Measurements from ENCODE around the gene AFDN.

Gene AFDN

GRCh38 chr6:167812088-167812487, 14.6 kb upstream of the AFDN start:
- no peak for DNase-seq (ENCODE audit: low spot score)

GRCh38 chr6:167815296-167815980, 11.3 kb upstream of the AFDN start:
- DNase-seq (ENCODE audit: low spot score) = no peak

- DNase-seq (ENCODE audit: low spot score) = no peak
Measured at GRCh38 chr6:167817016-167817415, 9.7 kb upstream of the AFDN start.

GRCh38 chr6:167817729-167818128, 9.0 kb upstream of the AFDN start:
- DNase-seq (ENCODE audit: low spot score) = peak; percentile 33

- DNase-seq (ENCODE audit: low spot score) = no peak
Measured at GRCh38 chr6:167819576-167819975, 7.1 kb upstream of the AFDN start.

- DNase-seq (ENCODE audit: low spot score) = no peak
Measured at GRCh38 chr6:167820681-167821080, 6.0 kb upstream of the AFDN start.

GRCh38 chr6:167824591-167825331, 1.9 kb upstream of the AFDN start:
- no peak for DNase-seq (ENCODE audit: low spot score)

GRCh38 chr6:167825332-167826229, 1.1 kb upstream of the AFDN start:
- peak; percentile 86 for DNase-seq (ENCODE audit: low spot score)

- peak; percentile 89 for DNase-seq (ENCODE audit: low spot score)
Measured at GRCh38 chr6:167826230-167826895, 348 bp upstream of the AFDN start.

- peak; percentile 70 for DNase-seq (ENCODE audit: low spot score)
Measured at GRCh38 chr6:167827583-167828324, 1.0 kb downstream of the AFDN start.

- no peak for DNase-seq (ENCODE audit: low spot score)
Measured at GRCh38 chr6:167828325-167828956, 1.7 kb downstream of the AFDN start.

- no peak for DNase-seq (ENCODE audit: low spot score)
Measured at GRCh38 chr6:167829513-167829912, 2.8 kb downstream of the AFDN start.

GRCh38 chr6:167831281-167831828, 4.6 kb downstream of the AFDN start:
- no peak for DNase-seq (ENCODE audit: low spot score)

GRCh38 chr6:167832497-167833395, 6.0 kb downstream of the AFDN start:
- DNase-seq (ENCODE audit: low spot score) = no peak

GRCh38 chr6:167833396-167833763, 6.7 kb downstream of the AFDN start:
- DNase-seq (ENCODE audit: low spot score) = no peak

- no peak for DNase-seq (ENCODE audit: low spot score)
Measured at GRCh38 chr6:167835260-167835659, 8.5 kb downstream of the AFDN start.

- no peak for DNase-seq (ENCODE audit: low spot score)
Measured at GRCh38 chr6:167836721-167837120, 10.0 kb downstream of the AFDN start.

- no peak for DNase-seq (ENCODE audit: low spot score)
Measured at GRCh38 chr6:167838207-167838748, 11.6 kb downstream of the AFDN start.

GRCh38 chr6:167839343-167839742, 12.6 kb downstream of the AFDN start:
- no peak for DNase-seq (ENCODE audit: low spot score)
